EH (cell line): Measurements from ENCODE around the gene ASXL3.

Experiments
- DNase-seq: peaks from one replicate; pipeline ENCODE4 v3.0.0-alpha.2; 2015; ENCODE audit warnings: low read depth

ASXL3 gene

GRCh38 chr18:33577685-33578517 lies at the start of gene ASXL3:
Gene ASXL3, plus strand, starts transcription at chr18:33578219. Its CDS starts 413 bp downstream, at chr18:33578632.
- DNase-seq: no peak

DNA sequence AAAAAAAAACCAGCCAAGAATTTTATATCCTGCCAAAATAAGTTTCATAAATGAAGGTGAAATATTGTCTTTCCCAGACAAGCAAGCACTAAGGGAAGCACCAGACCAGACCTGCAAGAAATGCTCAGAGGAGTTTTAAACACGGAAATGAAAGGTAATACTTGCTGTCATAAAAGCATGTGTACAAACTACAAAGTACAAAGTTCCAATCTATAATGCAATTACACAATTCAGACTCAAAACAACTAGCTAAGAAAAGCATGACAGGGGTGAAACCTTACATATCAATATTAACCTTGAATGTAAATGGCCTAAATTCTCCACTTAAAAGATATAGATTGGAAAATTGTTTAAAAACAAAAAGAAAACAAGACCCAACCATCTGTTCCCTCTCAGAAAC lies 45.0 kb upstream of the ASXL3 start:
- DNase-seq: no peak

- no peak for DNase-seq
Measured at GRCh38 chr18:33536904-33537303, 41.1 kb upstream of the ASXL3 start.

DNA sequence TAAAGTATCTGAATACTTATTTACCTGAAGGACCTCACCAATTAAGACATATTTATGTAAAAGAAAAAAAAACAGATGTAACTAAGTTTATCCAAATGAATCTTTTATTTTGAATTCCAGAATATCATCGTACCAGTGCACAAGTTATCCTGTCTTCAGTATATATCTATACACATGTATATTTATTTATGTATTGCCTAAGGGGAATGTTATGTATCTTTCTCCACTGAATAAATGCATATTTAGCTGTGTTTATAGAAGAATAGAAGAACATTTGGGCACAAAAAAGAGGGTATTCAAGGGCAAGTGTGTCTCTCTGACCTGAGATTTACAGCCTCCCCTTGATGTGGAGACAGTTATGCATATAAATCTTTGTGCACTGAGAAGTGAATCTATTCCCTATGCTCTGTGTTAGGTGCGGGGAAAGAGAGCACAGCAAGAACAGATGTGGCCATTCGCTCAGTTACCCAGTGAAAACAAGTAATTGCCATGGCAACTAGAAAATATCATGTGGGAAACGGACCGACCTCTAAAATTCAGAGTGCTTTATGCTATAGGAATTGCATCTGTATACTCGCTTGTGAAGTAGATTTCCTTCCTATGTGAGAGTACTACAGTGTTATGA lies 39.5 kb upstream of the ASXL3 start:
- no peak for DNase-seq

GRCh38 chr18:33540392-33540791 lies 37.6 kb upstream of the ASXL3 start:
- DNase-seq: no peak

GRCh38 chr18:33541316-33541715 lies 36.7 kb upstream of the ASXL3 start:
- no peak for DNase-seq

GRCh38 chr18:33556846-33557245 lies 21.2 kb upstream of the ASXL3 start:
- DNase-seq: no peak

GRCh38 chr18:33557706-33558105 lies 20.3 kb upstream of the ASXL3 start:
- no peak for DNase-seq

GRCh38 chr18:33558529-33558928 lies 19.5 kb upstream of the ASXL3 start:
- no peak for DNase-seq

- no peak for DNase-seq
Measured at GRCh38 chr18:33560686-33561370, 17.2 kb upstream of the ASXL3 start.

- DNase-seq: no peak
Measured at GRCh38 chr18:33562741-33563140, 15.3 kb upstream of the ASXL3 start.

DNA sequence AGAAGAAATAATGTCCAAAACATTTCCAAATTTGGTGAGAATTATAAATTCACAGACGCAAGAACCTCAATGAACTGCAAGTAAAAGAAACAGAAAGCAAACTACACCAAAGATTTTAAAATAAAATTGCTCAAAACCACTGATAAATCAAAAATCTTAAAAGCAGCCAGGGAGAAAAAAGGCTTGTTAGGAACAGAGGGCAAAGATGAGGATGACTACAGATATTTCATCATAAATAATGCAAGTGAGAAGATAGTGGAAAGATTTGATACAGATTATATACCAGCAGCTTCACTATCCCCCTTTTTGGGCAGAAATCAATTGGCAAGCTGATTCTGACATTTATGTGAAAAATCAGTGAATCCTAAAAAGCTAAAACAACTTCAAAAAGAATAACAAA lies 10.3 kb upstream of the ASXL3 start:
- DNase-seq: no peak

GRCh38 chr18:33571998-33572787 lies 5.8 kb upstream of the ASXL3 start:
- DNase-seq: no peak

- no peak for DNase-seq
Measured at GRCh38 chr18:33573193-33573592, 4.8 kb upstream of the ASXL3 start.

GRCh38 chr18:33575451-33575850 lies 2.6 kb upstream of the ASXL3 start:
- no peak for DNase-seq

DNA sequence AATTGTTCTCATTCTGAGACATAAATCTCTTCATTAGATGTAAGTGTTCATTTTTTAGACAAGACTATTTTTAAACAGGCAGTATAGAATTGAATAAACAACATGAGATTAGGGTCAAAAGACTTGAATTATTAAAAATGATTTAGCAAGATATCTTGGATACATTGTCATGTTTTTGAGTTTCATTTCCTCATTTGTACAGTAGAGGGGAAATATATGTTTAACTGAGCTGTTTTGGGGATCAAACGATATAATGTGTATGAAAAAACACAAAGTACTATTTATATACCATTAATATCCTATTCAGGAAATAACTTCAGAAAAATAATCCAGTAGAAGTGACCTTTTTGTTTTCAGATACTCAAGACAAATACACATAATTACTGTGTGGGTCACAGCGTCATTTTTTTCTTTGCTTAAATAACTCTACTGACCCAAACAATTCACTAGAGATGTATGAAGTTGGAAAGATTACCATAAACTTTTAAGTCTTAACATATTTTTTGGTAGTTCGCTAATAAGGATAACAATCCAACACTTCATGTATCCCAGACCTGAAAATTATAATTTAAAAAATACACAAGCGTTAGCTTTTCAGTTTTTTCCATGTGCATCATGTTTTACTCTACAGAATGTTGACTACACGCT lies 896 bp upstream of the ASXL3 start:
- no peak for DNase-seq

DNA sequence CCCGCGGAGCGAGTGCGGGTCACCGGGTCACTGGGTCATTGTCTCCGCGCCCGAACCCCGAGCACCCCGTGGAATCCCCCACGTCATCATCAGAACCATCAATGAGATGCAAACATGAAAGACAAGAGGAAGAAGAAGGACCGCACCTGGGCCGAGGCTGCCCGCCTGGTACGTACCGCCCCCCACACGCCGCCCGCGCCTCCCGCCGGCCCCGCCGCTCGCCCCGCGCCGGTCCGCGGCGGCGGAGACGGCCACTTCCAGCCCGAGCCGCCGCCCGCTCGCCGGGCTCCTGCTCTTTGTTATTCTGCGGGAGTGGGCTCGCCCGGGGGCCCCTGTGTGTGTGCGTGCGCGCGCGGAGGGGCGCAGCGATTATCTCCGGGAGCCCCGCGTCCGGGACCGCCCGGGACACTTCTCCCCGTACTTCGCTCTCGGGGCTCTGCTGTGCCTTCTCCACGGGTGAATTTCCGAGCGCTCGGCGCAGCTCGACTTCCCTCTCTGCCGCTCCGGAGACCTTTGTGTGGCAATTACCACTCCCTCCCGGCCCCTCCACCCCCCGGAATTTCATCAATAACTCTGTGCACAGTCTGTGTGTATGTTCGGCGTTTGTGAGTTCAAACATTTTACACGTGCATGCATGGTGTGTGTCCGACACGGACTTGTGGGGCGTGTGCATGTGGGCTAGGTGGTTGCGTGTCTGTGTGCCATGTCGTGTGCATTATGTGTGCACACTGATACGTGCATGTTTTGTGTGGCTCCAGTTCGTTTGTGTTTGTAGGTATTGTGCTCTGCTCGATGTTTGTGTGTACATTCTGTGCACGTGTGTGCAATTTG lies 714 bp downstream of the ASXL3 start:
- DNase-seq: no peak

GRCh38 chr18:33579349-33580215 lies 1.6 kb downstream of the ASXL3 start:
- DNase-seq: no peak

DNA sequence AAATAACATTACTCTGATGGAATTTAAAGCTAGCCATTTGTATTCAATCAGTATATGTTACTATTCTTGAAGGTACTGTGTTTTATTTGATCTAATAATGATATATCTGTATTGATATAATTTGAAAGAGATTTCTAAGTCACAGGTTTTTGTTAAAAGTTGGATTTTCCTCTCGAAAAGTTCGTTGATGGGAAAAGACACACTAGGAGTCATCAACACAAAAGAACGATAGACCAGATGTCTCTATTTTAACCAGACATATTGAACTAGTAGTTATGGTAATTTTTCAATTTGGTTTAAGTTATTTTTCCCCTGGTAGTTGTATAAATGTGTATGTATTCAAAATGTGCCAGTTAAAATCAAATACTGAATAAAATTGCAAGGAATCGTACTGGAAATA lies 2.5 kb downstream of the ASXL3 start:
- DNase-seq: no peak

GRCh38 chr18:33581856-33582255 lies 3.8 kb downstream of the ASXL3 start:
- DNase-seq: no peak
